CD4-positive, alpha-beta T cell (primary cell): ENCODE results near the gene DNAJC4. TPM values are rescaled to one million over a fixed set of nuclear protein-coding genes. Genes with fewer than 3 reads are reported as not detected.

Experiments
- ATAC-seq: fragments of 200-7000 bp; cut with Tn5 transposase; one replicate; pipeline ENCODE4 v1.10.0; 2022; ENCODE audit warnings: mild to moderate bottlenecking; ENCODE audit not compliant: poor library complexity
- CTCF ChIA-PET: fragments of 350-600 bp; sonication (Branson Sonifier 250); formaldehyde crosslinking; loops from one replicate; lab custom pipeline; 2021; ENCODE audit warnings: antibody characterized with exemption, inconsistent platforms; lab: Charles Lee
- POLR2A ChIA-PET: fragments of 350-600 bp; sonication (Branson Sonifier 250); formaldehyde crosslinking; loops from one replicate; lab custom pipeline; 2021; ENCODE audit warnings: antibody characterized with exemption, inconsistent platforms; lab: Charles Lee
- DNase-seq, 14 experiments: peaks; one replicate each; pipeline ENCODE4 v3.0.0-alpha.2; 2013 to 2020; ENCODE audit warnings: mixed read lengths in 2 of 14
- H3K27ac ChIP-seq, 2 donors: one replicate each; pipeline versions ENCODE4 v1.5.1 to v1.7.0; 2013; ENCODE audit warnings: low read length in 2 of 2, low read depth in 1 of 2, mild to moderate bottlenecking in 1 of 2
- H3K27me3 ChIP-seq, 2 experiments: 1 replicate in 1 of 2; 2 replicates in 1 of 2; pipeline versions ENCODE4 v1.6.1 to v1.7.0; 2013; ENCODE audit warnings: low read length in 2 of 2, control low read depth in 1 of 2, mild to moderate bottlenecking in 1 of 2, moderate library complexity in 1 of 2; ENCODE audit not compliant: insufficient read depth in 2 of 2, control insufficient read depth in 1 of 2
- H3K36me3 ChIP-seq: one replicate; pipeline ENCODE4 v1.6.1; 2013; ENCODE audit warnings: low read length, control low read depth; ENCODE audit not compliant: insufficient read depth
- H3K4me1 ChIP-seq: one replicate; pipeline ENCODE4 v1.6.1; 2013; ENCODE audit warnings: low read length, control low read depth; ENCODE audit not compliant: insufficient read depth
- H3K4me3 ChIP-seq: one replicate; pipeline ENCODE4 v1.5.1; 2013; ENCODE audit warnings: mild to moderate bottlenecking, low read length, moderate library complexity
- H3K9me3 ChIP-seq, 2 experiments: 1 replicate in 1 of 2; 2 replicates in 1 of 2; pipeline versions ENCODE4 v1.6.1 to v1.7.0; 2013; ENCODE audit warnings: low read length in 2 of 2, mild to moderate bottlenecking in 2 of 2, control low read depth in 1 of 2, moderate library complexity in 1 of 2; ENCODE audit not compliant: control insufficient read depth in 1 of 2, insufficient read depth in 1 of 2
- H3K27ac Mint-ChIP-seq: one replicate; pipeline ENCODE4 v1.8.0; 2020; ENCODE audit warnings: mixed read lengths
- H3K27me3 Mint-ChIP-seq: one replicate; pipeline ENCODE4 v1.8.0; 2021; ENCODE audit warnings: mixed read lengths
- H3K36me3 Mint-ChIP-seq: one replicate; pipeline ENCODE4 v1.8.0; 2021; ENCODE audit warnings: low read depth, mixed read lengths
- H3K4me1 Mint-ChIP-seq: one replicate; pipeline ENCODE4 v1.8.0; 2021; ENCODE audit warnings: low read depth, mixed read lengths
- H3K4me3 Mint-ChIP-seq: one replicate; pipeline ENCODE4 v1.8.0; 2020; ENCODE audit warnings: mild to moderate bottlenecking, mixed read lengths
- H3K9me3 Mint-ChIP-seq: one replicate; pipeline ENCODE4 v1.8.0; 2020; ENCODE audit warnings: mixed read lengths
- intact Hi-C, 2 experiments: fragments of 100-400 bp; cut with DNase I in 1 of 2; cut with micrococcal nuclease in 1 of 2; formaldehyde crosslinking; loops; one replicate each; pipeline versions ENCODE4 v1.15.1 to v1.9.0; 2023 to 2025; cut with DNase I, micrococcal nuclease
- total RNA-seq, 174 experiments: library from RNA in 2 of 174; stranded (reverse) in 2 of 174; gene quantifications; one replicate each; pipeline ENCODE4 v1.2.3 and lab custom pipeline; 2021 to 2026
- TF ChIP-seq, protein P1 (sequence below): fragments of 200-600 bp; IDR thresholded peaks from one replicate; pipeline ENCODE4 v1.8.0; 2022; ENCODE audit warnings: antibody characterized with exemption, mild to moderate bottlenecking

The DNAJC4 gene
- total RNA-seq, 2 experiments from 2014 or later: 35.9 to 37.9 TPM

- Histone ChIP-seq H3K4me3 (no peak overlapping the region), H3K36me3 (peaks cover 21% of the 10 kb centered on the region), H3K4me1 (peaks cover 7% of the 10 kb centered on the region), H3K27me3 (no peaks in the 10 kb centered on the region), H3K9me3 (no peaks in the 10 kb centered on the region), H3K27ac (no peak overlapping the region)
- POLR2A ChIA-PET: no interaction called here
- H3K27ac Mint-ChIP-seq: no peak overlapping the region
- no peak for ATAC-seq
- CTCF ChIA-PET: interaction anchor here (1.1 kb wide), 1 partner anchor 57 kb away, joined by 4 read pairs; no protein-coding TSS in a partner anchor
- peaks cover 13% of the 10 kb centered on the region for H3K36me3 Mint-ChIP-seq
- no peaks in the 10 kb centered on the region for H3K4me1 Mint-ChIP-seq
- TF ChIP-seq, protein P1, sequence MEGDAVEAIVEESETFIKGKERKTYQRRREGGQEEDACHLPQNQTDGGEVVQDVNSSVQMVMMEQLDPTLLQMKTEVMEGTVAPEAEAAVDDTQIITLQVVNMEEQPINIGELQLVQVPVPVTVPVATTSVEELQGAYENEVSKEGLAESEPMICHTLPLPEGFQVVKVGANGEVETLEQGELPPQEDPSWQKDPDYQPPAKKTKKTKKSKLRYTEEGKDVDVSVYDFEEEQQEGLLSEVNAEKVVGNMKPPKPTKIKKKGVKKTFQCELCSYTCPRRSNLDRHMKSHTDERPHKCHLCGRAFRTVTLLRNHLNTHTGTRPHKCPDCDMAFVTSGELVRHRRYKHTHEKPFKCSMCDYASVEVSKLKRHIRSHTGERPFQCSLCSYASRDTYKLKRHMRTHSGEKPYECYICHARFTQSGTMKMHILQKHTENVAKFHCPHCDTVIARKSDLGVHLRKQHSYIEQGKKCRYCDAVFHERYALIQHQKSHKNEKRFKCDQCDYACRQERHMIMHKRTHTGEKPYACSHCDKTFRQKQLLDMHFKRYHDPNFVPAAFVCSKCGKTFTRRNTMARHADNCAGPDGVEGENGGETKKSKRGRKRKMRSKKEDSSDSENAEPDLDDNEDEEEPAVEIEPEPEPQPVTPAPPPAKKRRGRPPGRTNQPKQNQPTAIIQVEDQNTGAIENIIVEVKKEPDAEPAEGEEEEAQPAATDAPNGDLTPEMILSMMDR: no peak
- DNase-seq: no peak
- intact Hi-C loops: no loop called here
- H3K4me3 Mint-ChIP-seq: no peak overlapping the region
- no peaks in the 10 kb centered on the region for H3K27me3 Mint-ChIP-seq
- H3K9me3 Mint-ChIP-seq: no peaks in the 10 kb centered on the region
These were observed 31.3 kb downstream of the DNAJC4 start for GRCh38 chr11:64261556-64262080.

- no peak overlapping the region for H3K27ac Mint-ChIP-seq
- TF ChIP-seq, protein P1: no peak
These were observed 32.1 kb downstream of the DNAJC4 start for GRCh38 chr11:64262271-64263002.

GRCh38 chr11:64263021-64263946 lies 32.9 kb downstream of the DNAJC4 start:
- TF ChIP-seq, protein P1: no peak
- Histone ChIP-seq H3K36me3 (peaks cover 18% of the 10 kb centered on the region), H3K9me3 (no peaks in the 10 kb centered on the region), H3K27me3 (no peaks in the 10 kb centered on the region), H3K4me3 (no peak overlapping the region), H3K4me1 (peaks cover 16% of the 10 kb centered on the region), H3K27ac (no peak overlapping the region)
- peaks cover 6% of the 10 kb centered on the region for H3K36me3 Mint-ChIP-seq
- ChIA-PET POLR2A (interaction anchor here (0.9 to 1.0 kb wide), 2 partner anchors 22 to 58 kb away, joined by 3 read pairs; partner anchors contain the start of gene BAD), CTCF (interaction anchor here (1.5 kb wide), 1 partner anchor 38 kb away, joined by 5 read pairs; no protein-coding TSS in a partner anchor)
- H3K27ac Mint-ChIP-seq: no peak overlapping the region
- no peaks in the 10 kb centered on the region for H3K27me3 Mint-ChIP-seq
- DNase-seq (no peak), ATAC-seq (no peak)
- H3K4me1 Mint-ChIP-seq: peaks cover 4% of the 10 kb centered on the region
- H3K9me3 Mint-ChIP-seq: no peaks in the 10 kb centered on the region
- H3K4me3 Mint-ChIP-seq: no peak overlapping the region
- intact Hi-C loops: no loop called here

More at GRCh38 chr11:64262271-64263002, 32.1 kb downstream of the DNAJC4 start:
- ChIA-PET CTCF (interaction anchor here (1.5 kb wide), 1 partner anchor 38 kb away, joined by 5 read pairs; no protein-coding TSS in a partner anchor), POLR2A (interaction anchor here (0.9 to 1.0 kb wide), 2 partner anchors 22 to 57 kb away, joined by 3 read pairs; partner anchors contain the start of gene BAD)
- Histone ChIP-seq H3K4me1 (peaks cover 7% of the 10 kb centered on the region), H3K27me3 (no peaks in the 10 kb centered on the region), H3K9me3 (no peaks in the 10 kb centered on the region), H3K36me3 (peaks cover 20% of the 10 kb centered on the region), H3K27ac (no peak overlapping the region), H3K4me3 (no peak overlapping the region)
- Mint-ChIP-seq H3K36me3 (peaks cover 13% of the 10 kb centered on the region), H3K4me3 (no peak overlapping the region), H3K27me3 (no peaks in the 10 kb centered on the region), H3K4me1 (no peaks in the 10 kb centered on the region), H3K9me3 (no peaks in the 10 kb centered on the region)
- ATAC-seq (no peak), DNase-seq (no peak)
- intact Hi-C loops: no loop called here
